Gastrocnemius medialis (tissue), 4 donors: Measurements from ENCODE around the gene ZNF91.

ENCODE experiments used
- CTCF ChIP-seq, 5 experiments: fragments of 450-650 bp in 3 of 5; fragments of 200-600 bp in 2 of 5; sonication (generic) in 2 of 5; IDR thresholded peaks in 4 of 5; conservative IDR thresholded peaks in 1 of 5; 1 replicate in 4 of 5; 2 replicates in 1 of 5; pipeline ENCODE4 v1.5.1; 2016 to 2019; ENCODE audit warnings: antibody characterized with exemption in 5 of 5, mild to moderate bottlenecking in 3 of 5, moderate library complexity in 3 of 5
- POLR2A ChIP-seq, 2 donors: fragments of 450-650 bp; IDR thresholded peaks; one replicate each; pipeline ENCODE4 v1.6.1; 2017; ENCODE audit warnings: antibody characterized with exemption in 2 of 2, mild to moderate bottlenecking in 2 of 2, moderate library complexity in 2 of 2

- peak; percentile 76 to 88 for TF ChIP-seq POLR2A (IDR thresholded peaks at IDR 0.05)
- no peak for TF ChIP-seq CTCF (IDR thresholded peaks at IDR 0.05 in 4 of 5, conservative IDR thresholded peaks at IDR 0.05 in 1 of 5)
Observed at GRCh38 chr19:23395041-23395721, at the start of gene ZNF91.
